Measurements from ENCODE around the gene BCORL1. TPM values are rescaled to one million over a fixed set of nuclear protein-coding genes. Genes with fewer than 3 reads are reported as not detected.

Gene BCORL1, protein sequence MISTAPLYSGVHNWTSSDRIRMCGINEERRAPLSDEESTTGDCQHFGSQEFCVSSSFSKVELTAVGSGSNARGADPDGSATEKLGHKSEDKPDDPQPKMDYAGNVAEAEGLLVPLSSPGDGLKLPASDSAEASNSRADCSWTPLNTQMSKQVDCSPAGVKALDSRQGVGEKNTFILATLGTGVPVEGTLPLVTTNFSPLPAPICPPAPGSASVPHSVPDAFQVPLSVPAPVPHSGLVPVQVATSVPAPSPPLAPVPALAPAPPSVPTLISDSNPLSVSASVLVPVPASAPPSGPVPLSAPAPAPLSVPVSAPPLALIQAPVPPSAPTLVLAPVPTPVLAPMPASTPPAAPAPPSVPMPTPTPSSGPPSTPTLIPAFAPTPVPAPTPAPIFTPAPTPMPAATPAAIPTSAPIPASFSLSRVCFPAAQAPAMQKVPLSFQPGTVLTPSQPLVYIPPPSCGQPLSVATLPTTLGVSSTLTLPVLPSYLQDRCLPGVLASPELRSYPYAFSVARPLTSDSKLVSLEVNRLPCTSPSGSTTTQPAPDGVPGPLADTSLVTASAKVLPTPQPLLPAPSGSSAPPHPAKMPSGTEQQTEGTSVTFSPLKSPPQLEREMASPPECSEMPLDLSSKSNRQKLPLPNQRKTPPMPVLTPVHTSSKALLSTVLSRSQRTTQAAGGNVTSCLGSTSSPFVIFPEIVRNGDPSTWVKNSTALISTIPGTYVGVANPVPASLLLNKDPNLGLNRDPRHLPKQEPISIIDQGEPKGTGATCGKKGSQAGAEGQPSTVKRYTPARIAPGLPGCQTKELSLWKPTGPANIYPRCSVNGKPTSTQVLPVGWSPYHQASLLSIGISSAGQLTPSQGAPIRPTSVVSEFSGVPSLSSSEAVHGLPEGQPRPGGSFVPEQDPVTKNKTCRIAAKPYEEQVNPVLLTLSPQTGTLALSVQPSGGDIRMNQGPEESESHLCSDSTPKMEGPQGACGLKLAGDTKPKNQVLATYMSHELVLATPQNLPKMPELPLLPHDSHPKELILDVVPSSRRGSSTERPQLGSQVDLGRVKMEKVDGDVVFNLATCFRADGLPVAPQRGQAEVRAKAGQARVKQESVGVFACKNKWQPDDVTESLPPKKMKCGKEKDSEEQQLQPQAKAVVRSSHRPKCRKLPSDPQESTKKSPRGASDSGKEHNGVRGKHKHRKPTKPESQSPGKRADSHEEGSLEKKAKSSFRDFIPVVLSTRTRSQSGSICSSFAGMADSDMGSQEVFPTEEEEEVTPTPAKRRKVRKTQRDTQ (N-terminal part only)
- total RNA-seq = 2.3 and 3.4 TPM in 2 replicates

DNA sequence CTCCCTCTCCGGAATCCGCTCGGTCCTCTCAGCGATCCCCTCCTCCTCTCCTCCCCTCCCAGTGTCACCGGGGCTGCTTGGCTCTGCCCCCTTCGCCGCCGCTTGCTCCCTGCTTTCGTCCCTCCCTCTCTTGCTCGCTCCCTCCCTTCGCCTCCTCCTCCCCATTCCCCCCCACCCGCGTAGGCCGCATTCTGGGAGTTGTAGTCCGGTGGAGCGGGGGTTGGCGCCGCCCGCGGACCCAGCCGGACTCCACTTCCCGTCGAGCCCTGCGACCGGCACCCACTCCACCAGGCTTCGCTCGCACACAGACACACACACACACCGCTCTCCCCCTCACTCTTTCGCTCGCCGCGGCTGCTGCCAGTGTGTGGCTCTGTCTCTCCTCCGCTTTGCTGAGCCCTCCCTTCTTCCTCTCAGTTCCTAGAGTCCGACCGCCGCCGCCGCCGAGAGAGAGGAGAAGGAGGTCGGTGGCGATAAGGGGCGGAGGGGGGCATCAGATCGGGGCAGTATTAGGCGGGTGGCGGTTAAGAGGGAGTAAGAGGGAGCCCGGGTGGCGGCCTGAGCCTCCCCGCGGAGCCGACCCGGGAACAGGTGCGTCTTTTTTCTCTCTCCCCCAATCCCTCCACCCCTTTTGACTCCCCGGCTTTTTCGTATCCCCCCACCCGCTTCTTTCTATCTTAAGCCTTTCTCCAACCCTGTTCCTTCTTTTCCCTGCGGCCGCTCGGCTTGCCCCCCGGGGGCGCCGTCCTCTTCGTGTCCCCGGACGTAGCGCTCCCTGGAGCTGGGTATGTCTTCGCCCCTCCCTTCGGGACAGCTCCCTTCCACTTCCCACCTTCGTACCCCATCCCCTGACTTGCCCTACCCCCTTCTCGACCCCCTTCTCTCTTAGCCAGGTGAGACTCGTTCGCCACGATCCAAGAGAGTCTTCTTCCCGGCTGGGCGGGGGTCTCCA lies at the start of gene BCORL1:
Gene BCORL1 (plus strand): TSS at position 336 of the 952 bp plus-strand sequence. CDS start 22,597 bp downstream, outside the sequence.

Other genes starting within 250 kb of the BCORL1 start
- gene XPNPEP2, start 243.7 kb upstream of the BCORL1 start, total RNA-seq = 5.5 and 6.3 TPM in 2 replicates
- not detected in 2 replicates for gene SASH3, start 202.7 kb upstream of the BCORL1 start, total RNA-seq
- 41.7 and 47.6 TPM in 2 replicates for gene ZDHHC9, start 138.7 kb upstream of the BCORL1 start, total RNA-seq
- gene UTP14A, start 76.5 kb upstream of the BCORL1 start, total RNA-seq = 10.3 and 17.2 TPM in 2 replicates
- 7.9 and 9.2 TPM in 2 replicates for gene ELF4, start 127.9 kb downstream of the BCORL1 start, total RNA-seq
- 12.6 and 14.8 TPM in 2 replicates for gene AIFM1, start 183.2 kb downstream of the BCORL1 start, total RNA-seq
- 0.54 and 0.65 TPM in 2 replicates for gene RAB33A, start 189.3 kb downstream of the BCORL1 start, total RNA-seq

All from cardiac atrium fibroblast (primary cell).